Spleen (tissue), 11 donors: ENCODE results near the gene BASP1. TPM values are rescaled to one million over a fixed set of nuclear protein-coding genes. Genes with fewer than 3 reads are reported as not detected.
"Not testable (repeated sequence)": the region's sequence is repeated elsewhere in the genome, so short reads cannot be mapped to it uniquely, and the experiment has no call there.

Source experiments
- DNase-seq: peaks from one replicate; pipeline ENCODE4 v3.0.0-alpha.2; 2020
- H3K27ac ChIP-seq, 8 donors: fragments of 200-600 bp; sonication (generic) in 7 of 8; 1 replicate in 4 of 8; 2 replicates in 4 of 8; pipeline versions ENCODE4 v1.5.0 to v1.8.0; 2016 to 2021; ENCODE audit warnings: inconsistent platforms in 4 of 8, mild to moderate bottlenecking in 4 of 8, moderate library complexity in 1 of 8
- H3K27me3 ChIP-seq, 7 donors: fragments of 200-600 bp; sonication (generic) in 6 of 7; replicated peaks in 1 of 7; 1 replicate in 4 of 7; 2 replicates in 3 of 7; pipeline versions ENCODE4 v1.5.0 to v1.8.0; 2016 to 2021; ENCODE audit warnings: inconsistent platforms in 3 of 7, mild to moderate bottlenecking in 1 of 7
- H3K36me3 ChIP-seq, 6 donors: fragments of 200-600 bp; sonication (generic) in 5 of 6; 1 replicate in 4 of 6; 2 replicates in 2 of 6; pipeline versions ENCODE4 v1.5.0 to v1.8.0; 2016 to 2021; ENCODE audit warnings: inconsistent platforms in 2 of 6
- H3K4me1 ChIP-seq, 6 donors: fragments of 200-600 bp; sonication (generic) in 5 of 6; 1 replicate in 3 of 6; 2 replicates in 3 of 6; pipeline versions ENCODE4 v1.5.0 to v1.8.0; 2016 to 2021; ENCODE audit warnings: inconsistent platforms in 3 of 6
- H3K4me3 ChIP-seq, 8 donors: fragments of 200-600 bp; sonication (generic) in 7 of 8; 1 replicate in 4 of 8; 2 replicates in 4 of 8; pipeline versions ENCODE4 v1.5.0 to v1.8.0; 2016 to 2021; ENCODE audit warnings: inconsistent platforms in 4 of 8, mild to moderate bottlenecking in 4 of 8, moderate library complexity in 2 of 8
- H3K9me3 ChIP-seq, 8 donors: fragments of 200-600 bp; sonication (generic) in 7 of 8; 1 replicate in 4 of 8; 2 replicates in 4 of 8; pipeline versions ENCODE4 v1.5.0 to v1.8.0; 2016 to 2021; ENCODE audit warnings: inconsistent platforms in 4 of 8
- CTCF ChIP-seq, 11 experiments: fragments of 200-600 bp in 7 of 11; fragments of 450-650 bp in 4 of 11; sonication (generic) in 4 of 11; IDR thresholded peaks in 8 of 11; conservative IDR thresholded peaks in 3 of 11; 1 replicate in 7 of 11; 2 replicates in 4 of 11; pipeline versions ENCODE4 v1.4.0 to v1.8.0; 2016 to 2021; ENCODE audit warnings: antibody characterized with exemption in 11 of 11, inconsistent platforms in 4 of 11, mild to moderate bottlenecking in 1 of 11
- POLR2A ChIP-seq, 3 donors: fragments of 450-650 bp; IDR thresholded peaks; one replicate each; pipeline ENCODE4 v1.5.1; 2017; ENCODE audit warnings: antibody characterized with exemption in 3 of 3, mild to moderate bottlenecking in 1 of 3
- POLR2AphosphoS5 ChIP-seq, 3 donors: sonication (generic); formaldehyde crosslinking; IDR thresholded peaks; one replicate each; pipeline ENCODE4 v1.5.1; 2017; ENCODE audit warnings: antibody characterized with exemption in 3 of 3
- WGBS, 5 donors: extraction: QIAGEN DNeasy Blood & Tissue Kit in 3 of 5; methylation state at CpG; one replicate each; pipeline versions ENCODE4 v1.1.5 to v1.1.7; 2013 to 2018; 5-methylcytosine and 5-hydroxymethylcytosine counted together
- intact Hi-C: fragments of 100-400 bp; cut with DNase I; formaldehyde crosslinking; loops from one replicate; pipeline ENCODE4 v1.15.0; 2023; ENCODE audit warnings: low total_unique reads
- polyA plus RNA-seq, 3 donors: library from polyadenylated mRNA; stranded (reverse); fragments of 200-250 nt; gene quantifications; one replicate each; pipeline ENCODE4 v1.2.1, GENCODE V29; 2013
- total RNA-seq, 7 donors: library from RNA; depleted of rRNA in 3 of 7; stranded (reverse); fragments of >200 nt in 3 of 7; fragmentation: NEBNext Ultra II Directional in 4 of 7; extraction: Animal tissue kit (Norgen Biotek cat#: 25700) in 4 of 7; gene quantifications; one replicate each; pipeline versions ENCODE4 v1.1.0 to v1.2.1, GENCODE V29; 2016 to 2021
- donor health status: healthy with polysubstance abuse.
- donor health status: DM: no; HTN: no; CAD: no; lungs with moderate emphysema.
- donor health status: DM: no; HTN: no; CAD: no.
- donor health status: Bipolar disorder and iron deficiency.
- donor health status: healthy.
- donor health status: DM: no; HTN: no; CAD: no.
- donor health status: DM: yes; HTN: yes; CAD: no.

Gene BASP1
- total and polyA plus RNA-seq, 10 donors: 44.5 to 168 (median 102) TPM

- H3K9me3 ChIP-seq: peaks cover 0 to 10% (median 0%) of the 10 kb centered on the region in 8 donors
- no peaks in the 10 kb centered on the region for H3K27me3 ChIP-seq
- peak overlapping the region in 3 of 8 donors; percentile 79 to 81 (median 81) for H3K27ac ChIP-seq
- DNase-seq: no peak
- peaks cover 0 to 4% (median 0%) of the 10 kb centered on the region in 6 donors for H3K36me3 ChIP-seq
- peaks cover 0 to 85% (median 14%) of the 10 kb centered on the region in 6 donors for H3K4me1 ChIP-seq
- TF ChIP-seq POLR2AphosphoS5 (IDR thresholded peaks at IDR 0.05) (no peak), CTCF (IDR thresholded peaks at IDR 0.05 in 8 of 11, conservative IDR thresholded peaks at IDR 0.05 in 3 of 11) (no peak), POLR2A (IDR thresholded peaks at IDR 0.05) (no peak)
- intact Hi-C loops: no loop called here
- WGBS, 5 donors: 78 to 89% (median 83%) methylated on average over 2 of the region's 2 CpGs
- H3K4me3 ChIP-seq: peak overlapping the region in 1 of 8 donors; percentile 39
These were observed 41.0 kb downstream of the BASP1 start for GRCh38 chr5:17258431-17258830.

GRCh38 chr5:17259012-17259411 lies 41.6 kb downstream of the BASP1 start:
- WGBS, 5 donors: 76 to 86% (median 78%) methylated on average over 4 of the region's 4 CpGs
- Histone ChIP-seq H3K27ac (peak overlapping the region in 1 of 8 donors; percentile 81), H3K4me1 (peaks cover 0 to 83% (median 14%) of the 10 kb centered on the region in 6 donors), H3K9me3 (peaks cover 0 to 10% (median 0%) of the 10 kb centered on the region in 8 donors)
- DNase-seq, H3K27me3 ChIP-seq, H3K36me3 ChIP-seq, intact Hi-C loops, H3K4me3 ChIP-seq: not testable (repeated sequence)

DNA sequence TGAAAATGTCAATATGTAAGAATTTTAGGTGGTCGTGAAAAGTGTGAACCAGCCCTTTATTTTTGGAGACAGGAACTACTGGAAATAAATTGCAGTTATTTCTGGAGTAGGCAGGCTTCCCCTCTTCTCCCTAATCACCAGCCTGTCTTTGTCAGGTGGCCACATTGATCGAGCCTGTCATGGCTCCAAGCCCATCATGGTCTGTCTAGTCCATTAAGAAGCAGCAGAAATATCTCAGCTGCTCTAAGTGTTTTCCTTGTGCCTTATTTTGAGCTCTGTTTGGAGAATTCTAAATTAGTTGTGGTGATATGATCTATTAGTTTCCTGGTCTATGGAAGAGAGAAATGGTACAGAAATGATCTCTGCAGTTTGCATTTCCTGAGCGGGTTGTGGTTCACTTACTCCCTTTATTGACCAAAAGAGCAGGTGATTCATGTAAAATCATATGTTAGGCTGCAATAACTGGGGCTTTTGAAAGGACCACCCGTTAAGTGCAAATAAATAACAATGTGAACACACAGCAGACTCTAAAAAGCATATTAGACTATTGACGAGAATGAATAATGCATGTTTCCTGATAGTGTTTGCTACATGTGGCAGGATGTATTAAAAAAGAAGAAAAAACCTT lies 42.3 kb downstream of the BASP1 start:
- no peak for DNase-seq
- H3K27me3 ChIP-seq: no peaks in the 10 kb centered on the region
- H3K9me3 ChIP-seq: peaks cover 0 to 10% (median 0%) of the 10 kb centered on the region in 8 donors
- TF ChIP-seq POLR2A (IDR thresholded peaks at IDR 0.05) (no peak), CTCF (IDR thresholded peaks at IDR 0.05 in 8 of 11, conservative IDR thresholded peaks at IDR 0.05 in 3 of 11) (no peak), POLR2AphosphoS5 (IDR thresholded peaks at IDR 0.05) (no peak)
- peaks cover 0 to 83% (median 12%) of the 10 kb centered on the region in 6 donors for H3K4me1 ChIP-seq
- no peak overlapping the region for H3K4me3 ChIP-seq
- peak overlapping the region in 2 of 8 donors; percentile 22 to 81 for H3K27ac ChIP-seq
- H3K36me3 ChIP-seq: no peaks in the 10 kb centered on the region
- 59 to 79% (median 69%) methylated on average over 5 of the region's 5 CpGs for WGBS, 5 donors
- intact Hi-C loops: no loop called here

DNA sequence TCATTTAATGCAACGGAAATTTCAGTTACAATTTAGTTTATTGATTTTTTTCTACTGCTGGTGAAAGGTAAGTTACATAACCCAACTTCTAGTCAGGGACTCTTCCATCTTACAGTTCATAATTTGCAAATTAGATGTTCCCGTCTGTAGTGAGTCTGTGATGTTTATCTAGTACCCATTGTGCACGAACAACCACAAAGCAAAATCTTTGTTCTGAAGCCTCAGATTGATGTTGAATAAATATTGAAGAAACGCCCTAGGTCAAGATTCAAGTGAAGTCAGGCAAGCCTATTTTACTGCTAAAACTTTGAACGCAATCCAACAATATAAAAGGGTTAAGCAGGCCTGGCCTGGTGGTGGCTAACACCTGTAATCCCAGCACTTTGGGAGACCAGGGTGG lies 43.1 kb downstream of the BASP1 start:
- Histone ChIP-seq H3K4me3 (no peak overlapping the region), H3K4me1 (peaks cover 0 to 81% (median 10%) of the 10 kb centered on the region in 6 donors), H3K27ac (peak overlapping the region in 2 of 8 donors; percentile 31 to 81), H3K36me3 (no peaks in the 10 kb centered on the region), H3K9me3 (peaks cover 0 to 10% (median 0%) of the 10 kb centered on the region in 8 donors), H3K27me3 (no peaks in the 10 kb centered on the region)
- DNase-seq: no peak
- whole genome bisulfite sequencing, 5 donors: 82 to 96% (median 85%) methylated on average over 5 of the region's 5 CpGs
- TF ChIP-seq CTCF (IDR thresholded peaks at IDR 0.05 in 8 of 11, conservative IDR thresholded peaks at IDR 0.05 in 3 of 11) (no peak), POLR2AphosphoS5 (IDR thresholded peaks at IDR 0.05) (no peak), POLR2A (IDR thresholded peaks at IDR 0.05) (no peak)
- intact Hi-C loops: no loop called here
